H1 (cell line): ENCODE measurements around the gene STAU1. TPM values are rescaled to one million over a fixed set of nuclear protein-coding genes. Genes with fewer than 3 reads are reported as not detected.

Experiments
- CTCF ChIA-PET: fragments of 300-600 bp; sonication (Branson Sonifier 250); formaldehyde crosslinking; loops from one replicate; lab custom pipeline; 2021; ENCODE audit not compliant: partially characterized antibody; lab: Charles Lee
- POLR2A ChIA-PET: fragments of 300-600 bp; sonication (Branson Sonifier 250); formaldehyde crosslinking; loops from one replicate; lab custom pipeline; 2021; ENCODE audit warnings: inconsistent platforms; ENCODE audit not compliant: partially characterized antibody; lab: Charles Lee
- DNase-seq, 2 experiments: peaks; one replicate each; pipeline versions ENCODE4 v3.0.0 to v3.0.0-alpha.2; 2010 to 2022; ENCODE audit warnings: low spot score in 2 of 2, low read depth in 1 of 2, mixed read lengths in 1 of 2
- FAIRE-seq: peaks from 2 replicates; lab custom pipeline; 2011; peaks lifted over from hg19 to GRCh38; lab: Jason Lieb, UNC
- H2AFZ ChIP-seq: 2 replicates; pipeline ENCODE4 v1.8.1; 2012; ENCODE audit warnings: low read length, inconsistent platforms
- H2AK5ac ChIP-seq: 2 replicates; pipeline ENCODE4 v1.6.1; 2013; ENCODE audit warnings: low read depth, low read length
- H2BK120ac ChIP-seq: replicated peaks from 2 replicates; pipeline ENCODE3; 2013; ENCODE audit warnings: low read depth, low read length, inconsistent platforms
- H2BK12ac ChIP-seq: 2 replicates; pipeline ENCODE4 v1.6.1; 2013; ENCODE audit warnings: low read depth, low read length
- H2BK15ac ChIP-seq: 2 replicates; pipeline ENCODE4 v1.6.1; 2013; ENCODE audit warnings: low read length
- H2BK20ac ChIP-seq: 2 replicates; pipeline ENCODE4 v1.6.1; 2013; ENCODE audit warnings: low read length
- H2BK5ac ChIP-seq: 2 replicates; pipeline ENCODE4 v1.6.1; 2013; ENCODE audit warnings: low read depth, low read length
- H3K14ac ChIP-seq: 2 replicates; pipeline ENCODE4 v1.6.1; 2013; ENCODE audit warnings: inconsistent platforms; ENCODE audit not compliant: insufficient read length
- H3K18ac ChIP-seq: 2 replicates; pipeline ENCODE4 v1.6.1; 2013; ENCODE audit warnings: low read length; ENCODE audit errors: extremely low read depth
- H3K23ac ChIP-seq: 2 replicates; pipeline ENCODE4 v1.6.1; 2013; ENCODE audit warnings: inconsistent platforms; ENCODE audit not compliant: insufficient read length
- H3K23me2 ChIP-seq: 2 replicates; pipeline ENCODE4 v1.6.1; 2013; ENCODE audit warnings: low read depth, low read length
- H3K27ac ChIP-seq: 2 replicates; pipeline ENCODE4 v1.6.1; 2011; ENCODE audit warnings: low read depth, low read length, inconsistent platforms
- H3K27me3 ChIP-seq, 4 experiments: replicated peaks in 1 of 4; 1 replicate in 1 of 4; 2 replicates in 3 of 4; pipeline versions ENCODE4 v1.6.1 to v1.8.1; 2011 to 2013; ENCODE audit warnings: low read length in 3 of 4, mild to moderate bottlenecking in 3 of 4, inconsistent platforms in 2 of 4, mixed read lengths in 2 of 4, moderate library complexity in 1 of 4; ENCODE audit not compliant: control insufficient read depth in 3 of 4, insufficient read depth in 3 of 4; ENCODE audit errors: extremely low read depth in 1 of 4
- H3K36me3 ChIP-seq, 4 experiments: 2 replicates each; pipeline versions ENCODE4 v1.6.1 to v1.8.1; 2011 to 2013; ENCODE audit warnings: mild to moderate bottlenecking in 4 of 4, low read length in 3 of 4, moderate library complexity in 2 of 4, control low read depth in 1 of 4, inconsistent platforms in 1 of 4; ENCODE audit not compliant: insufficient read depth in 4 of 4, control insufficient read depth in 2 of 4
- H3K4ac ChIP-seq: replicated peaks from 2 replicates; pipeline ENCODE3; 2013; ENCODE audit warnings: low read length, low read depth, mixed read lengths, inconsistent platforms; ENCODE audit not compliant: insufficient read length
- H3K4me1 ChIP-seq, 4 experiments: replicated peaks in 1 of 4; 1 replicate in 1 of 4; 2 replicates in 3 of 4; pipeline versions ENCODE4 v1.6.1 to v1.8.1; 2011 to 2013; ENCODE audit warnings: low read length in 3 of 4, inconsistent platforms in 2 of 4, mixed read lengths in 1 of 4; ENCODE audit not compliant: insufficient read depth in 4 of 4, control insufficient read depth in 3 of 4
- H3K4me2 ChIP-seq, 2 experiments: 2 replicates each; pipeline versions ENCODE4 v1.6.1 to v1.8.1; 2011 to 2013; ENCODE audit warnings: low read depth in 2 of 2, low read length in 2 of 2, control low read depth in 1 of 2, inconsistent platforms in 1 of 2, mild to moderate bottlenecking in 1 of 2; ENCODE audit not compliant: insufficient read depth in 1 of 2
- H3K4me3 ChIP-seq, 4 experiments: fragments of 200-600, 300-600 bp in 1 of 4; sonication (generic), shearing (Covaris generic), sonication (Bioruptor Twin) in 1 of 4; 2 replicates each; pipeline versions ENCODE4 v1.5.1 to v1.8.1; 2011 to 2016; ENCODE audit warnings: low read length in 4 of 4, low read depth in 3 of 4, control low read depth in 2 of 4, inconsistent platforms in 2 of 4, mild to moderate bottlenecking in 2 of 4, mixed read lengths in 1 of 4, moderate library complexity in 1 of 4; ENCODE audit not compliant: insufficient read depth in 2 of 4; ENCODE audit errors: extremely low read depth in 1 of 4
- H3K56ac ChIP-seq: replicated peaks from 2 replicates; pipeline ENCODE3; 2013; ENCODE audit warnings: low read depth, mild to moderate bottlenecking, mixed read lengths, low read length, inconsistent platforms; ENCODE audit not compliant: insufficient read length
- H3K79me1 ChIP-seq: 2 replicates; pipeline ENCODE4 v1.6.1; 2013; ENCODE audit warnings: low read depth, low read length, control low read depth
- H3K79me2 ChIP-seq, 2 experiments: 2 replicates each; pipeline versions ENCODE4 v1.6.1 to v1.8.1; 2012 to 2013; ENCODE audit warnings: low read length in 2 of 2, mild to moderate bottlenecking in 2 of 2, inconsistent platforms in 1 of 2; ENCODE audit not compliant: insufficient read depth in 2 of 2, control insufficient read depth in 1 of 2
- H3K9ac ChIP-seq, 4 experiments: replicated peaks in 1 of 4; 1 replicate in 1 of 4; 2 replicates in 3 of 4; pipeline versions ENCODE4 v1.6.1 to v1.8.1; 2011 to 2013; ENCODE audit warnings: low read depth in 3 of 4, low read length in 3 of 4, control low read depth in 2 of 4, mild to moderate bottlenecking in 2 of 4, moderate library complexity in 2 of 4, inconsistent platforms in 1 of 4; ENCODE audit errors: extremely low read depth in 1 of 4
- H3K9me3 ChIP-seq, 2 experiments: 2 replicates each; pipeline versions ENCODE4 v1.6.1 to v1.8.1; 2012 to 2013; ENCODE audit warnings: mild to moderate bottlenecking in 2 of 2, moderate library complexity in 2 of 2, control low read depth in 1 of 2, inconsistent platforms in 1 of 2, low read depth in 1 of 2, low read length in 1 of 2, mixed read lengths in 1 of 2; ENCODE audit not compliant: insufficient read depth in 2 of 2
- H4K20me1 ChIP-seq, 2 experiments: replicated peaks in 1 of 2; 2 replicates each; pipeline versions ENCODE3 to v1.8.1; 2011 to 2013; ENCODE audit warnings: inconsistent platforms in 2 of 2, low read length in 2 of 2, mild to moderate bottlenecking in 1 of 2; ENCODE audit not compliant: insufficient read depth in 2 of 2, control insufficient read depth in 1 of 2
- H4K5ac ChIP-seq: 2 replicates; pipeline ENCODE4 v1.6.1; 2013; ENCODE audit warnings: low read length, low read depth, mixed read lengths, inconsistent platforms; ENCODE audit not compliant: insufficient read length
- H4K8ac ChIP-seq: 2 replicates; pipeline ENCODE4 v1.8.0; 2013; ENCODE audit warnings: mild to moderate bottlenecking, moderate library complexity, low read length, inconsistent platforms; ENCODE audit not compliant: insufficient read depth; ENCODE audit errors: extremely low read depth
- H4K91ac ChIP-seq: replicated peaks from 2 replicates; pipeline ENCODE3; 2013; ENCODE audit warnings: low read length, mixed read lengths, inconsistent platforms; ENCODE audit not compliant: insufficient read length
- CBX8 ChIP-seq: fragments of 300-800, 300-1000 bp; sonication (generic); IDR thresholded peaks from 2 replicates; pipeline ENCODE4 v1.7.1; 2016; ENCODE audit warnings: low read depth, low read length, borderline replicate concordance
- E2F6 ChIP-seq: IDR thresholded peaks from 2 replicates; pipeline ENCODE4 v1.6.1; 2012; ENCODE audit warnings: inconsistent platforms
- JUN ChIP-seq: IDR thresholded peaks from 2 replicates; pipeline ENCODE4 v1.6.1; 2011; ENCODE audit warnings: low read depth, mild to moderate bottlenecking, improper control_type of control experiment, low read length
- POLR2AphosphoS5 ChIP-seq: IDR thresholded peaks from 2 replicates; pipeline ENCODE4 v1.6.1; 2011; ENCODE audit warnings: low read depth, low read length
- SAP30 ChIP-seq: fragments of 300-600 bp; sonication (generic); IDR thresholded peaks from 2 replicates; pipeline ENCODE4 v1.7.1; 2012; ENCODE audit warnings: low read length, moderate library complexity, mild to moderate bottlenecking, inconsistent platforms; ENCODE audit not compliant: insufficient read depth, insufficient replicate concordance
- SP1 ChIP-seq: IDR thresholded peaks from 2 replicates; pipeline ENCODE4 v1.6.1; 2011; ENCODE audit warnings: low read depth, low read length
- WGBS, 2 experiments: shearing (Covaris generic) in 1 of 2; methylation state at CpG; one replicate each; pipeline versions ENCODE4 v1.1.6 to v1.1.7; 2013 to 2015; ENCODE audit warnings: low lambda C conversion rate in 2 of 2, mixed read lengths in 2 of 2, inconsistent platforms in 1 of 2, low coverage in 1 of 2, missing lambda C conversion rate in 1 of 2; ENCODE audit not compliant: insufficient replicate concordance in 2 of 2, insufficient coverage in 1 of 2, insufficient read length in 1 of 2; ENCODE audit errors: extremely low coverage in 1 of 2, missing lambda C conversion rate in 1 of 2; 5-methylcytosine and 5-hydroxymethylcytosine counted together
- polyA plus RNA-seq, 7 experiments: library from polyadenylated mRNA; depleted of rRNA in 3 of 7; stranded (reverse) in 5 of 7; unstranded in 2 of 7; fragments of >200 nt in 5 of 7; fragments of 200-250 nt in 2 of 7; gene quantifications; 1 replicate in 5 of 7; 2 replicates in 1 of 7; 4 replicates in 1 of 7; pipeline versions ENCODE4 v1.2.1 to v1.2.3, GENCODE V29; 2011 to 2013; ENCODE audit warnings: missing spikeins in 2 of 7, mixed read lengths in 2 of 7
- total RNA-seq: library from RNA; stranded (reverse); fragmentation: NEBNext Ultra II Directional; extraction: Animal tissue kit (Norgen Biotek cat#: 25700); gene quantifications from 2 replicates; pipeline ENCODE4 v1.2.1, GENCODE V29; 2021

STAU1 gene
- total and polyA plus RNA-seq, 2 of the 8 experiments (the other 6 are each of a cell fraction or from before 2014, with no cell fraction given), result 41.4 to 107 TPM

GRCh38 chr20:49136817-49137571, 51.1 kb downstream of the STAU1 start:
- no peak overlapping the region for H2AK5ac ChIP-seq
- no peak overlapping the region for H3K14ac ChIP-seq
- FAIRE-seq, result no peak
- peaks cover 3 to 4% of the 10 kb centered on the region in 2 experiments for H4K20me1 ChIP-seq
- peaks cover 0 to 12% of the 10 kb centered on the region in 2 experiments; a peak in 2 of 4 replicates for H3K79me2 ChIP-seq
- no peak overlapping the region for H2BK120ac ChIP-seq
- H4K91ac ChIP-seq, result no peak overlapping the region
- no peak overlapping the region for H2AFZ ChIP-seq
- no peaks in the 10 kb centered on the region for H3K27me3 ChIP-seq
- H3K23ac ChIP-seq, result no peak overlapping the region
- no peaks in the 10 kb centered on the region for H3K9me3 ChIP-seq
- H3K4ac ChIP-seq, result no peak overlapping the region
- no peak overlapping the region for H3K4me3 ChIP-seq
- no peak overlapping the region for H3K9ac ChIP-seq
- 96% methylated on average over 15 of the region's 15 CpGs; no CpG with 5 or more reads in 1 of the 2 experiments for WGBS, 2 experiments
- no peak for DNase-seq
- POLR2A ChIA-PET, result interaction anchor here (1.6 kb wide), 1 partner anchor 11 kb away, joined by 3 read pairs; no protein-coding TSS in a partner anchor
- H3K36me3 ChIP-seq, result peaks cover 2 to 10% (median 5%) of the 10 kb centered on the region in 4 experiments; a peak in 6 of 8 replicates
- no peak overlapping the region for H3K4me2 ChIP-seq
- H4K8ac ChIP-seq, result no peak overlapping the region
- no peak overlapping the region for H2BK15ac ChIP-seq
- no peak overlapping the region for H3K27ac ChIP-seq
- no peak overlapping the region for H4K5ac ChIP-seq
- H3K79me1 ChIP-seq, result peaks cover 2% of the 10 kb centered on the region; the same call in 1 of the 2 replicates
- H3K18ac ChIP-seq, result no peak overlapping the region
- no peak overlapping the region for H2BK12ac ChIP-seq
- H3K23me2 ChIP-seq, result 0 out of 2 replicates have a peak, but pooled peaks cover 2% of the 10 kb centered on the region
- CTCF ChIA-PET, result interaction anchor here (1.1 to 5.4 kb wide), 4 partner anchors 10 to 80 kb away, joined by 3 to 23 read pairs (median 4); no protein-coding TSS in a partner anchor
- peaks cover 0 to 6% (median 0%) of the 10 kb centered on the region in 4 experiments; a peak in 3 of 7 replicates for H3K4me1 ChIP-seq
- H2BK20ac ChIP-seq, result no peak overlapping the region
- peak; percentile 68 for TF ChIP-seq E2F6
- no peak for TF ChIP-seq SAP30
- TF ChIP-seq POLR2AphosphoS5, result no peak
- no peak for TF ChIP-seq JUN
- no peak for TF ChIP-seq SP1
- TF ChIP-seq CBX8, result no peak
- TF ChIP-seq, all 59 proteins: peak for 1
- no peak overlapping the region for H3K56ac ChIP-seq
- H2BK5ac ChIP-seq, result no peak overlapping the region
